ENCODE data around the gene TRAF3IP3. TPM values are rescaled to one million over a fixed set of nuclear protein-coding genes. Genes with fewer than 3 reads are reported as not detected.

TRAF3IP3 gene
- total and polyA plus RNA-seq, 2 of the 13 experiments (the other 11 are each of a cell fraction or from before 2014, with no cell fraction given), result not detected

GRCh38 chr1:209813902-209814301 lies 58.0 kb downstream of the TRAF3IP3 start (continued):
- TF ChIP-seq USF2 (IDR thresholded peaks at IDR 0.05; ENCODE audit: low read depth, low read length), result no peak
- no peak for TF ChIP-seq USF2 (CRISPR knock-in tag; IDR thresholded peaks at IDR 0.05; ENCODE audit: borderline replicate concordance)
- TF ChIP-seq ZNF230 (CRISPR knock-in tag; IDR thresholded peaks at IDR 0.05), result no peak
- no peak for TF ChIP-seq RFXANK (CRISPR knock-in tag; IDR thresholded peaks at IDR 0.05)
- TF ChIP-seq ZKSCAN8 (CRISPR knock-in tag; IDR thresholded peaks at IDR 0.05; ENCODE audit: borderline replicate concordance), result no peak
- TF ChIP-seq ZNF704 (CRISPR knock-in tag; IDR thresholded peaks at IDR 0.05; ENCODE audit: borderline replicate concordance), result no peak
- no peak for TF ChIP-seq KLF12 (CRISPR knock-in tag; IDR thresholded peaks at IDR 0.05; ENCODE audit: borderline replicate concordance)
- no peak for TF ChIP-seq KDM5A (IDR thresholded peaks at IDR 0.05; ENCODE audit: borderline replicate concordance, low read length)
- TF ChIP-seq ZNF136 (CRISPR knock-in tag; IDR thresholded peaks at IDR 0.05; ENCODE audit: low read depth), result no peak
- TF ChIP-seq TOPORS (CRISPR knock-in tag; IDR thresholded peaks at IDR 0.05), result no peak
- no peak for TF ChIP-seq ZNF142 (CRISPR knock-in tag; IDR thresholded peaks at IDR 0.05)
- no peak for TF ChIP-seq TMF1 (CRISPR knock-in tag; IDR thresholded peaks at IDR 0.05; ENCODE audit: low read depth)
- TF ChIP-seq ZNF567 (CRISPR knock-in tag; IDR thresholded peaks at IDR 0.05; ENCODE audit: borderline replicate concordance), result no peak
- TF ChIP-seq REPIN1 (CRISPR knock-in tag; IDR thresholded peaks at IDR 0.05; ENCODE audit: borderline replicate concordance, low read depth), result no peak
- no peak for TF ChIP-seq ZBTB3 (CRISPR knock-in tag; IDR thresholded peaks at IDR 0.05; ENCODE audit: borderline replicate concordance, low read depth)
- TF ChIP-seq AHR (CRISPR knock-in tag; IDR thresholded peaks at IDR 0.05), result no peak
- TF ChIP-seq YEATS2 (CRISPR knock-in tag; IDR thresholded peaks at IDR 0.05; ENCODE audit: borderline replicate concordance), result no peak
- TF ChIP-seq EP300 (IDR thresholded peaks at IDR 0.05; ENCODE audit: low read depth in 2 of 2, low read length in 2 of 2), result peak in 1 of 2 experiments; percentile 34; a peak in 1 of 4 replicates
- no peak for TF ChIP-seq EP300 (CRISPR knock-in tag; IDR thresholded peaks at IDR 0.05; ENCODE audit: borderline replicate concordance)
- 0 out of 2 replicates have a peak, but pooled peaks have one; percentile 30 for TF ChIP-seq ZNF772 (CRISPR knock-in tag; IDR thresholded peaks at IDR 0.05)
- no peak for TF ChIP-seq ZNF382 (CRISPR knock-in tag; IDR thresholded peaks at IDR 0.05; ENCODE audit: borderline replicate concordance)
- TF ChIP-seq ZNF850 (CRISPR knock-in tag; conservative IDR thresholded peaks at IDR 0.05), result no peak
- peak; percentile 59 for TF ChIP-seq ZEB1 (IDR thresholded peaks at IDR 0.05; ENCODE audit: insufficient replicate concordance, low read depth)

All from HepG2 (cell line).